Measurements from ENCODE around the gene TM4SF5.

The TM4SF5 gene

DNA sequence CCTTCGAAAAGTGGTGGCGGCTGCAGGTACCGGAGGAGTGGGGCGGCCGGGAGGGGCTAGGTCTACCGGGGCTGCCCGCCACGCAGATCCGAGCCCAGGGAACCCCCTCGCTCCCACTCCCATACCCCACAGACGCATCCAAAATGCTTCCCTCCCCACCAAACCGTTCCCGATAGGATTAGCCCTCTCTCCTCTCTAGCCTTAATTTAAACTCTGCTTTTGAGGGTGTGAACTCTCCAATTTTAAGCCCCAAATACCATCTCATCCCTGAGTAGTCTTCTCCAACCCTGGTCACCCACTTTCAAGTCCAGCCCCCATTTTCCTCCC lies 31.7 kb upstream of the TM4SF5 start:
- TF ChIP-seq JUND (IDR thresholded peaks at IDR 0.05; ENCODE audit: low read depth), result no peak
- in situ Hi-C loops (cut with HindIII; ENCODE audit: low pct_unique_long_range_greater_than_20kb, low sequenced_read_pairs), result no loop called here
- DNase-seq (ENCODE audit: low read depth in 1 of 2, low spot score in 1 of 2), result no peak

DNA sequence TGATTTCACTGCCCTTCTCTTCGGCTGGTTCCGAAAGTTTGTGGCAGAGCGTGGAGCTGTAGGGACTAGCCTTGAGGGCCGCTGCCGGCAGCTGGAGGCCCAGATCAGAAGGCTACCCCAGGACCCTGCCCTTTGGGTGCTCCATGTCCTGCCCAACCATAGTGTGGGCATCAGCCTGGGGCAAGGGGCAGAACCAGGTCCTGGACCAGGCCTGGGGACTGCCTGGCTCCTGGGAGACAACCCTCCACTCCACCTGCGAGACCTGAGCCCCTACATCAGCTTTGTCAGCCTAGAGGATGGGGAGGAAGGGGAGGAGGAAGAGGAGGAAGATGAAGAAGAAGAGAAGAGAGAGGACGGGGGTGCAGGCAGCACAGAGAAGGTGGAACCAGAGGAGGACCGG lies 31.1 kb upstream of the TM4SF5 start:
- in situ Hi-C loops (cut with HindIII; ENCODE audit: low pct_unique_long_range_greater_than_20kb, low sequenced_read_pairs), result no loop called here
- TF ChIP-seq JUND (IDR thresholded peaks at IDR 0.05; ENCODE audit: low read depth), result no peak
- no peak for DNase-seq (ENCODE audit: low read depth in 1 of 2, low spot score in 1 of 2)

DNA sequence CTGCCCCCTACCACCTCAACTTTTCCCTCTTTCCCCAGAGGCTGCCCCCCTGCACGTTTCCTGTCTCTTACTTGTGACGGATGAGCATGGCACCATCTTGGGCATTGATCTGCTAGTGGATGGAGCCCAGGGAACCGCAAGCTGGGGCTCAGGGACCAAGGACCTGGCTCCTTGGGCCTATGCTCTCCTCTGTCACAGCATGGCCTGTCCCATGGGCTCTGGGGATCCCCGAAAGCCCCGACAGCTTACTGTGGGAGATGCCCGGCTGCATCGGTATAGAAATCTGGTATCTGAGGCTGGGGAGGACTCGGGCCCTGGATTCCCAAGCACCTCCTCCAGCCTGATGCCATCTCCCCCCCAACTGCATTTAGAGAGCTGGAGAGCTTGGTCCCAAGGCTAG lies 30.1 kb upstream of the TM4SF5 start:
- in situ Hi-C loops (cut with HindIII; ENCODE audit: low pct_unique_long_range_greater_than_20kb, low sequenced_read_pairs), result no loop called here
- no peak for DNase-seq (ENCODE audit: low read depth in 1 of 2, low spot score in 1 of 2)
- TF ChIP-seq JUND (IDR thresholded peaks at IDR 0.05; ENCODE audit: low read depth), result no peak

DNA sequence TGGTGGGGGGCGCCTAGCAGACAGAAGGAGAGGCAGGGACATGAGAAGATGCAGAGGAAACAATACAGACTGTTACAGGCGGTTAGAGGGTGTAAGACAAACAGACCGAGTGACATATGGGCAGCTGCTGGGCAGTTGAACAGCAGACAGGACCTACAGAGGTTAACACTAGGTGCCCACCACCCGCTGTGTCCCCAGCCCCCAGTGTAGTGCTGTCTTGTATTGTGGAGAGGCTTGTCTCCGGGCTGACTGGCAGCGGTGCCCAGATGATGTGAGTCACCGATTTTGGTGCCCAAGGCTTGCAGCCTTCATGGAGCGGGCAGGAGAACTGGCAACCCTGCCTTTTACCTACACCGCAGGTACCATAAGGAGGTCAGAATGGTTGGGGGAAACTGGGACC lies 29.6 kb upstream of the TM4SF5 start:
- in situ Hi-C loops (cut with HindIII; ENCODE audit: low pct_unique_long_range_greater_than_20kb, low sequenced_read_pairs), result no loop called here
- DNase-seq (ENCODE audit: low read depth in 1 of 2, low spot score in 1 of 2), result no peak
- no peak for TF ChIP-seq JUND (IDR thresholded peaks at IDR 0.05; ENCODE audit: low read depth)

DNA sequence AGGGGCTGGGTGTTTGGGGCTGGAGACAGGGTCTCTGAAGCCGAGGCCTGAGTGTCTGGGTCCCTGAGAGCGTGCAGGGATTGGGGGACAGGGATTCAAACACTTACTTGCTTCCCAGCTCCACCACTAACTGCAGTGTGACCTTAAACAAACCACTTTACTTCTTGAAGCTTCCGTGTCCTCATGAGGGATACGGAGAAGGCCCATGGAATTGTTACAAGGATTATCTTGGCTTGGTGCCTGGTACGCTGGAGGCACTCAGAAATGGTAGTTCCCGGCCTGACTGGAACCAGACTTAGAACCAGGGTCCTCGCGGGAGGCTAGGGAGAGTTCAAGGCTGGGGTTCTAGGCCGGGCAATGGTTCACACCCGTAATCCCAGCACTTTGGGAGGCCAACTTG lies 29.1 kb upstream of the TM4SF5 start:
- no peak for TF ChIP-seq JUND (IDR thresholded peaks at IDR 0.05; ENCODE audit: low read depth)
- in situ Hi-C loops (cut with HindIII; ENCODE audit: low pct_unique_long_range_greater_than_20kb, low sequenced_read_pairs), result no loop called here
- DNase-seq (ENCODE audit: low read depth in 1 of 2, low spot score in 1 of 2), result no peak

DNA sequence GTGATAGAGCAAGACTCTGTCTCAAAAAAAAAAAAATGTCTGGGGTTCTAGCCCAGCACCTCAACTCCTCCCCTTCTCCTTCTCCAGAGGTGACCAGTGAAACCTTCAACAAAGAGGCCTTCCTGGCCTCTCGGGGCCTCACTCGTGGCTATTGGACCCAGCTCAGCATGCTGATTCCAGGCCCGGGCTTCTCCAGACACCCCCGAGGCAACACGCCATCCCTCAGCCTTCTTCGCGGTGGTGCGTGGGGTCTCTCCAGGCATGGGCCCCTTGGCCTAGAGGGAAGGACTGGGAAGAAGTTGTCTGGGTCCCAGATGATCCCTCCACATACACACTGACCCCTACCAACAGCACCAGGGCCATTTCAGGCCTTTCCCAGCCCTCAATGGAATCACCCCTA lies 28.5 kb upstream of the TM4SF5 start:
- no peak for DNase-seq (ENCODE audit: low read depth in 1 of 2, low spot score in 1 of 2)
- no peak for TF ChIP-seq JUND (IDR thresholded peaks at IDR 0.05; ENCODE audit: low read depth)
- in situ Hi-C loops (cut with HindIII; ENCODE audit: low pct_unique_long_range_greater_than_20kb, low sequenced_read_pairs), result no loop called here

DNA sequence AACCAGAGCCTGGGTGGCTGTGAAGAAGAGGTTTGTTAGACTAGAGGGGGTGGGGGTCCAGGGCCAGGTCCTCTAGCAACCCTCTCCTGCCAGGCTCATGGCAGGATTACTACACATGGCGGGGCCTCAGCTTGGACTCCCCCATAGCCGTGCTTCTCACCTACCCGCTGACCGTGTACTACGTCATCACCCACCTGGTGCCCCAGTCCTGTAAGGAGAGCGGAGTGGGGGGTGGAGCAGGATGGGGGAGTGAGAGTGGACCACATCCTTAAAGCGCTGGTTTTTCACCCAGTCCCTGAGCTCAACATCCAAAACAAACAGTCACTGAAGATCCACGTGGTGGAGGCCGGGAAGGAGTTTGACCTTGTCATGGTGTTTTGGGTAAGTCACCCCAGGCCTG lies 27.8 kb upstream of the TM4SF5 start:
- in situ Hi-C loops (cut with HindIII; ENCODE audit: low pct_unique_long_range_greater_than_20kb, low sequenced_read_pairs), result no loop called here
- TF ChIP-seq JUND (IDR thresholded peaks at IDR 0.05; ENCODE audit: low read depth), result no peak
- DNase-seq (ENCODE audit: low read depth in 1 of 2, low spot score in 1 of 2), result no peak

DNA sequence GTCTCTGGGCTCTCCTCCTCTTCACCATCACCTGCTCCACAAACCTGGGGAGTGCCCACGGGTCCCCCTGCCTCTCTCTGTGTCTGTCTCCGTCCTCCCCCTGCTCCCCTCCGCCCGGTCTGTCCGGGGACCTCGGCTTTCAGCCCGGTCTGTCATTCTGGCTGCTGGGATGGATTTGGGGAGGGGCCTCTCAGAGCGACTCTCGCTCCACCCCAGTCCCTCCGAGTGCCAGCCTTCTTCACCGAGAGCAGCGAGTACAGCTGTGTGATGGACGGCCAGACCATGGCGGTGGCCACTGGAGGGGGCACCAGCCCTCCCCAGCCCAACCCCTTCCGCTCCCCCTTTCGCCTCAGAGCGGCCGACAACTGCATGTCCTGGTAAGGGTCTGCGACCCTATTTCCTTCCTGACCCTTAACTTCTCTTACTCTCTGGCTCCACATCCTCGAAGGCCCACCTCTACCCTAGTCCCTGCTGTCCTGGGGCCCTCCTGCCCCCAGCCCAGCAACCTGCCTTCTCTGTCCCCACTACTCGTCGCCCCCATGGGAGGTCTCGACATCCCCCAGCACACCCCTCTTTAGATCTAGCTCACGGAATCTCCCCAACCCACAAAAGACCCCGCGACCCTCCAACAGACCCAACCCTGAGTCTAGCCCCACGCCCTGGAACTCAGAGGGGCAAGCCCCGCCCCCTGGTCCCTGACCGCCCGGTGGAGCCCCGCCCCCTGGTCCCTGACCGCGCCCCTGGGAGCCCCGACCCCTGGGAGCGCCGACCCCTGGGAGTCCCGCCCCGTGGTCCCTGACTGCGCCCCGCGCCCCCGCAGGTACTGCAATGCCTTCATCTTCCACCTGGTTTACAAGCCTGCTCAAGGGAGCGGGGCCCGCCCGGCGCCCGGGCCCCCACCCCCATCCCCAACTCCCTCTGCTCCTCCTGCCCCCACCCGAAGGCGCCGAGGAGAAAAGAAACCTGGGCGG lies 26.4 kb upstream of the TM4SF5 start:
- TF ChIP-seq JUND (IDR thresholded peaks at IDR 0.05; ENCODE audit: low read depth), result no peak
- in situ Hi-C loops (cut with HindIII; ENCODE audit: low pct_unique_long_range_greater_than_20kb, low sequenced_read_pairs), result no loop called here

DNA sequence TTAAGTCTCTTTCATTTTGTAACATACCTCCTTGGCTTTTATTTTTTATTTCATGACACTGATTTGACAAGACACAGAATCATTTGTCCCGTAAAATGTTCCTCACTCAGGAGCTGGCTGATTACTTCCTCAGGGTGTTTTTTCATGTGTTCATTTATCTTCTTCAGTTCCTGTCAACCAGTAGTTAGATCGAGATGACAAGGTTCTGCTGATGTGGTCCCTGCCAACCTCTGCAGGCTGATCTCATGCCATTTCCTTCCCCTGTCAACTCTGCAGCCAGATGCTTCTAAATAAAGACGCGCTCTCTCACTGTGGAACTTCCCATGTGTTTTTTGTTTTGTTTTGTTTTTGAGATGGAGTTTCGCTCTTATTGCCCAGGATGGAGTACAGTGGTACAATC lies 23.8 kb upstream of the TM4SF5 start:
- no peak for DNase-seq (ENCODE audit: low read depth in 1 of 2, low spot score in 1 of 2)
- no peak for TF ChIP-seq JUND (IDR thresholded peaks at IDR 0.05; ENCODE audit: low read depth)

More for the DNA sequence above, 26.4 kb upstream of the TM4SF5 start:
- no peak for DNase-seq (ENCODE audit: low read depth in 1 of 2, low spot score in 1 of 2)

DNA sequence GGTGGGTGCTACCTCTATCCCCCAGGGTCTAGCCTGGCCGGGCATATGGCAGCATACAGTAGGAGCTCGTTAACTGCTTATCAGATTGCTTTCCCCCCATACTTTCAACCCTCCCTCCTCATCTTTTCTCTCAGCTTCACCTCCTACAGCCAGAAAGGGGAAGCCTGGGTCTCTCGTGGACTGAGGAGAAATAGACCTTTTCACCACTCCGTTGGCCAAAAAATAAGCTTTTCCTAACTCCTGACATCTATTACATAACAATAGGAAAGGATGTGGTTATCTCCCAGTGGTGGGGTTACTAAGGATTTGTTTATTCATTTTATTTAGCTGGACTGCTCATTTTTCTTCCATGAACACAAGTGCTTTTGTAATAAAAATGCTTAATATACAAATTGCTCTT lies 23.0 kb upstream of the TM4SF5 start:
- no peak for TF ChIP-seq JUND (IDR thresholded peaks at IDR 0.05; ENCODE audit: low read depth)
- in situ Hi-C loops (cut with HindIII; ENCODE audit: low pct_unique_long_range_greater_than_20kb, low sequenced_read_pairs), result no loop called here
- no peak for DNase-seq (ENCODE audit: low read depth in 1 of 2, low spot score in 1 of 2)

More for the DNA sequence above, 23.8 kb upstream of the TM4SF5 start:
- in situ Hi-C loops (cut with HindIII; ENCODE audit: low pct_unique_long_range_greater_than_20kb, low sequenced_read_pairs), result no loop called here

DNA sequence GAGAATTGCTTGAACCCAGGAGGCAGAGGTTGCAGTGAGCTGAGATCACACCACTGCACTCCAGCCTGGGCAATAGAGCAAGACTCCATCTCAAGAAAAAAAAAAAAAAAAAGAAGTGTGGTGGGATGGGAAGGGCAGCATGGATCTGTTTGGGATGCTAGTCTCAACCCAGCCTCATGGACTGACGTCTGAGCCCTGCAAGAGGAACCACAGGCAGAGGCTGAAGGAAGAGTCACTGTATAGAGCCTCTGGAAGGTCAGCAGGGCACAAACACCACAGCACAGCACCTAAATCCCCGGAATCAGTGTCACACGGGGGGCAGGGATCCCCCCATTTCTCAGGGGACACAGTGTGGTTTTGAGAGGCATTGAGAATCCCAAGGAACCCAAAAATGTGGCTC lies 21.1 kb upstream of the TM4SF5 start:
- no peak for TF ChIP-seq JUND (IDR thresholded peaks at IDR 0.05; ENCODE audit: low read depth)
- in situ Hi-C loops (cut with HindIII; ENCODE audit: low pct_unique_long_range_greater_than_20kb, low sequenced_read_pairs), result no loop called here
- DNase-seq (ENCODE audit: low read depth in 1 of 2, low spot score in 1 of 2), result no peak

DNA sequence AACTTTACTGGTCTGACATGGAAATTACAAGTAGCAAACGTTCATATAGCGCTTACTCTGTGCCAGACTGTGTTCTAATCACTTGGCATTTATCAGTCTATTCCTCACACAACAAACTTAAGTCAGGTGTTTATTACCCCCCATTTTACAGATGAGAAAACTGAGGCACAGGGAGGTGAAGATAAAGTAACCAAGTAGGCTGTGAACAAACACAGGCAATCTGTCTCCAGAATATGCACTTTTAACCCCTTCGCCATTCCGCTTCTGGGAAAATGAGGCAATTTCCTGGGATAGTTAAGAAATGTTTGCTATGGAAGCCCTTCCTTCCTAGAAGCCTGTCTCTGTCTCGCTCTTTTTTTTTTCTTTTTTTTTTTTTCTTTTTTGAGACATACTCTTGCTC lies 19.8 kb upstream of the TM4SF5 start:
- no peak for TF ChIP-seq JUND (IDR thresholded peaks at IDR 0.05; ENCODE audit: low read depth)
- in situ Hi-C loops (cut with HindIII; ENCODE audit: low pct_unique_long_range_greater_than_20kb, low sequenced_read_pairs), result no loop called here
- DNase-seq (ENCODE audit: low read depth in 1 of 2, low spot score in 1 of 2), result no peak

DNA sequence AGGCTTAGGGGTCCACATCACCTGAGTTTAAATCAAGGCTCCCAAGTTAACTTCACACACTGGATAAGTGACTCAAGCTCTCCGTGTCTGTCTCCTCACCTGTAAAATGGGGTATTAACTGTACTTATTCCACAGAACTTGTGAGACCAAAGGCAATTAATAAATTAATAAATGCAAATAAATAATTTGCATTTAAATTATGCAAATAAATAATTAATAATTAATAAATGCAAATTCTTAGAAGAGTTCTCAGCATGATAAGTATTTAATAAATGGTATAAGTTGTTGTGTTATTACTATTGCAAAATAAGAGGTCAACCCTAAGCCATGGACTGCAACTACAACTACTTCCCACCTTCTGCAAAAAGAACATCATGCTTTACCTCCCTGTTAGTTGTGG lies 18.3 kb upstream of the TM4SF5 start:
- no peak for TF ChIP-seq JUND (IDR thresholded peaks at IDR 0.05; ENCODE audit: low read depth)
- in situ Hi-C loops (cut with HindIII; ENCODE audit: low pct_unique_long_range_greater_than_20kb, low sequenced_read_pairs), result no loop called here
- no peak for DNase-seq (ENCODE audit: low read depth in 1 of 2, low spot score in 1 of 2)

DNA sequence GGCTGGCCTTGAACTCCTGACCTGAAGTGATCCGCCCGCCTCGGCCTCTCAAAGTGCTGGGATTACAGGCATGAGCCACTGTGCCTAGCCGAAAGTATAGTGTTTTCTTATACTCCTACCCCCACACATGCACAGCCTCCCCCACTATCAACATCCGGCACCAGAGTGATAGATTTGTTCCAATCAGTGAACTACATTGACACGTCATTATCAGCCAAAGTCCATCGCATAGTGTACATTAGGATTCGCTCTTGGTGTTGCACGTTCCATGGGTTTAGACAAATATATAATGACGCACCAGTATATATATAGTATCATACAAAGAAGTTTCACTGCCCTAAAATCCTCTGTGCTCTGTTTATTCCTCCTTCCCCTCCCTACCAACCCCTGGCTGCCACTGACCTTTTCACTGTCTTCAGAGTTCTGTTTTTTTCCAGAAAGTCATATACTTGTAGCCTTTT lies 11.9 kb upstream of the TM4SF5 start:
- DNase-seq (ENCODE audit: low read depth in 1 of 2, low spot score in 1 of 2), result no peak
- no peak for TF ChIP-seq JUND (IDR thresholded peaks at IDR 0.05; ENCODE audit: low read depth)
- in situ Hi-C loops (cut with HindIII; ENCODE audit: low pct_unique_long_range_greater_than_20kb, low sequenced_read_pairs), result no loop called here
